C1 segment of cervical spinal cord (tissue), 14 donors: ENCODE results near the gene LIX1L.

Experiments used
- DNase-seq, 14 donors: peaks; one replicate each; lab custom pipeline; 2025; lab: John Stamatoyannopoulos, UW

LIX1L gene

DNA sequence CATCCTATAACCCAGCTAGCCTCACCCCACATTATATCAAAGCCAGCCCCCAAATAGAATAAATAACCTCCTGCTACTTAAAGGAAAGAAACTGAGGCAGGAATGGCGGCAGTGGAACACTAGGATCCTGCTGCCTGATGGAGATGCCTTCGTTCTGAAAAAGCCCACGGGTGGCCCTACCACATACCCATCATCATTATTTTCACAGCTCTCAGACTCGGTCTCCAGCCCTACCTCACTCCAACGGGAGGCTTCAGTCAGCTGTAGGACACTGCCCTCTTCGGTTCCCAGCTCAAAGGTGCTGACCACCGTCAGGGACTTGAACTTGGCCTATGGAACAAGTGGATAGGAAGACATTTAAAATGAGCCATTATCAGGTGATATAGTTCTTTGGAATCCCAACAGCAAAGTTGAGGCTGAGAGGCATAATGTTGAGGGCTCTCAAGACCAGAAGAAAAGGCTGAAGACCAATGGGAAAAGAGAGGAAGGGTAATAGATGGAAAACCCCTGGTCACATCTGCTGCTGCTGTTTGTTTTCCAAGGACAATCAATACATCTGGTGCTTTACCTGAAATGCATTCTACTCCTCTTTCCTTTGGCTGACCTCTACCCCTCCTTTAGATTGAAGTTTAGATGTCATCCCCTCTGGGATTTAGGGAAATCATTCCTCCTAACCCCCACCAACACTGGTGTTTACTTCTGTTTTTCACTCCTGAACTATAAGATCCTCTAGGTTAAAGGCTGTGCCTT, 64.3 kb downstream of the LIX1L start:
- no peak for DNase-seq

DNA sequence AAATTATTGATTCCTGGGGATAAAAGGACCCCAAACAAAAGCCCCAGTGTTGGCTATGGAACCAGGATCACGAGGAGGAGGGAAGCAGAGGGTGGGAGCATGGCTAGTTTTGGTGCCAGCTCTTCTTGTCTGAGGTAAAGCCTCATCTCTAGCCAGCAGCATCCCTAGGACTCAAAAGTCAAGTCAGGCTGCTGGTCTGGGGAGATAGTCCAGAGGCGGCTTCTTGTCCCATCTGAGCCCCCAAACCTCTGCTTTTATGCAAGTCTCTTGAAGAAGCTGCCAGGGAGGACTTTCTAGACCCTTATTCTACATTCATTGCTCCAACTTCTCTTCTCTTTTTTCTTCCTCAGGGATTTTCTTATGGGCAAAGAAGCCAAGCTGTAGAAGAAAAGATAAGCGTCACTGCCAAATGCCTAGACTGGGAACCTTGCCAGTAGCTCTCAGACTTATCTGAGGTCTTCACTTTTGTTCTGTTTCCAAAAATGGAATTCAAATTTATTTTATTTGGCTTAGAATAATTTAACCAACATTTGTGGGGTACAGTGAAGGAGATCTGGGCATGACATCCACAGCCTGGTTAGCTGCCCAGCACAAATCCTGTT, 65.2 kb downstream of the LIX1L start:
- DNase-seq = peak in 1 of 14 donors; percentile 22

DNA sequence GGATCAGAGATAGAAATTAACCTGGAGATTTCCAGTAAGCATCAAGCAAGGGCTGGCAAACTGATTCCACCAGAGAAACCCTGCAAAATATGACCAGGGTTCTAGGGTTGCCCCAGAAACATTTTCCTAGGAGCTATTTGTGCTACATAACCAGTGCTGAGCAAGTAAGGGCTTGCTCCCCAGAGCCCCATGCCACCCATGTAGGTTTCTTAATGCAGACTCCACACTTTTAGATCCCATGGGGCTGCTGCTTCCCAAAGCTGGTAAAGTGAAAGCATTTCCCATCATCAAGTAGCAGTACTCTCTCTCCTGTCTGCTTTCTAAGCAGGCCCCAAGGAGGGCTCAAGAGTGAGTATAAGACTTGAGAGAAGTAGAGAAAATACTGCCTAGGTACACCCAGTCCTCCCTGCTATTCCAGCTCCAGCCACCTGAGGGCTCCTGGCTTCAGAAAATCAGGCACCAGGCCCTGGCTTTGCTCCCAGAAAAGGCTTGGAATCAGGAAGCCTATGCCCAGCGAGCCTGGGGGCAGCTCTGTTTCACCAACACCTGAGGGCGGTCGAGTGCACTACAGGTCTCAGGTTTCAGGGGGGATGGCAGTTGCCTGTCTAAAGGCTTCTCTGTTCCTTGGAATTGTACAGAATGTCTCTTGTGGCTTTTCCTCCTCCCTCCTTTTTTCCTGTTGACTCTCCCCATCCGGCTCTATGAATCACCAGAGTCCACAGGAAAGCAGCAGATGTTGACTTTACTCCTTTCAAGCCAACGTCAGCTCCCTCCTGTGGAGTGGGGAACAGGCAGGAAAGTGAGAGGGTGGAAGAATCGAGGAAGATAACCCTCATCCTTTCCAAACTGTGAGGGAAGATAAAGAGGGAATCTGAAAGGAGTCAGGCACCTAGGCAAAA, 66.0 kb downstream of the LIX1L start:
- peak in 13 of 14 donors; percentile 31 to 92 (median 82) for DNase-seq

DNA sequence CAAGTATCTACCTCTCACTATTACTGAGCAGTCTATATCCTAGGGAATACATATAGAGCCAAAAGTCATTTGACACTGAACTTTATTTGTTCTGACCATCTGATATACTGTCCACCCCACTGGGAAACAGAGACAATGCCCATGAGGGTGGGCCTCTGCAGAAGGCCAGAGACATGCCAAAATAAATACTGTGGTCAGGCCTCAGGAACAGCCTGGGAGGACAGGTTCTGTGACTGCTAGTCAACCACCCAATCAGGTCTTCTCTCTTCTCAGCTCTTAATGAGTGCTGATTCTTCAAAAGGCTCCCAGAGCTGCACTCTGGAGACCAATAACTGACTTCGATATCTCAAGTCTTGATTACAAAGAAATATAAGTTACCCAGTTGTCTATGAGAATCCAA, 66.7 kb downstream of the LIX1L start:
- no peak for DNase-seq

DNA sequence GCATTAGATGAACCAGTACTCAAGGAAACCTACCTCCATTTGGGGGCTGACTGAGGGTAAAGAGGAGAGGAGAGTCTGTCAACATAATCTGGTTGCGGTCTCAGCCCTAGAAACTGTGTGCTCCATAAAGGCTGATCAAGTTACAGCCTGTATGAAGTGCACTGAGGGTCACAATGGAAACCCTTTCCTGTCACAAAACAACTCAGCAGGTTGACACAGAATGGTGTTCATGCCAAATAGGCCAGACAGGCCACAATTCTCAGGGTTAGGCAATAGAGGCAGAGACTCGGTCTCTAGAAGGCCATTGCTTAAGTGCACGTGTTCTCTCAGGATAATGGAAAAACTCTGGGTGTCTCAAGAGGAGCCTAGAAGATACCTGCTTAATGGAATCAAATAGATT, 68.1 kb downstream of the LIX1L start:
- DNase-seq = no peak

DNA sequence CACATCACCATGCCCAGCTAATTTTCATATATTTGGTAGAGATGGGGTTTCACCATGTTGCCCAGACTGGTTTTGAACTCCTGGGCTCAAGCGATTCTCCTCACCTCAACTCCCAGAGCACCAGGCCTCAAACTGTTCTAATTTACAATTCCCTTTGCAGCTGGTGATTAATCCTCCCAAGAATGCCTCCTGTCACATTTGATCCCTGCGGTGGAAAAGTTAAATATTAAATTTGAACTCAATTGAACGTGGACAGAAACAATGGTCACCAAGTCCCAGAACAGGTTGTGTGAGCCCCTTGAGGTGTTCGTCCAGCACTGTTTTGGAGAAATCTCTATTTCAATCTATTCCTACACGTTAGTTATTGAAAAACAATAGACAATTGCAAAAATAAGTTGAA, 70.2 kb downstream of the LIX1L start:
- DNase-seq = no peak

DNA sequence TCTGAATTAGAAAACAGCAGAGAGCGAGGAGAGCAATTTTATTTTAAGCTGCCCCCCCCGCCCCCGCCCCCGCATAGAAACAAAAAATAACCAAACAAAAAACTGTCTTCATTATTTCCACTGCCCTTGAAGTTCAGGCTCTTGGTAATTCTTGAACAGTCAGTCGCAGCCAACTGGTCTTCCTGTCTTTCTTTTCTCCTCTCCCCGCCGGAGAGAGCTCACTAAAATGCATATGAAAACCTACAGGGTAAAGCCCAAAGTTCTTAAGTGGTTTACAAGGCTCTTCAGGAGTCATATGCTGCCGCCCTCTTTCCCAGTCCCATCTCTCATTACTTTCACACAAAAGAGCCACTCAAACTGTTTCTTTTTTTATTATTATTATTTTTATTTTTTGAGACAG, 71.0 kb downstream of the LIX1L start:
- no peak for DNase-seq

DNA sequence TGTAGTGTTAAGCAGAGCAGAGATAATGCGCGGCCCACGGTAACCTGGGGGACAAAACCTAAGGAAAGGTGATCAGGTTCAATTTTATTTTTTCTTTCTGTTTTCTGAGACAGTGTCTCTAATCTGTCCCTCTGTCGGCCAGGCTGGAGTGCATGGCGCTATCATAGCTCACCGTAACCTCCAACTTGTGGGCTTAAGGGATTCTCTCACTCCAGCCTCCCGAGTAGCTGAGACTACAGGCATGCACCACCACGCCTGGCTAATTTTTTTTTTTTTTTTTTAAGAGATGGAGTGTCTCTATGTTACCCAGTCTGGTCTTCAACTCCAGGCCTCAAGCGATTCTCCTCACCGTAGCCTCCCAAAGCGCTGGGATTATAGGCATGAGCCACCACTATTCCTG, 71.4 kb downstream of the LIX1L start:
- no peak for DNase-seq

DNA sequence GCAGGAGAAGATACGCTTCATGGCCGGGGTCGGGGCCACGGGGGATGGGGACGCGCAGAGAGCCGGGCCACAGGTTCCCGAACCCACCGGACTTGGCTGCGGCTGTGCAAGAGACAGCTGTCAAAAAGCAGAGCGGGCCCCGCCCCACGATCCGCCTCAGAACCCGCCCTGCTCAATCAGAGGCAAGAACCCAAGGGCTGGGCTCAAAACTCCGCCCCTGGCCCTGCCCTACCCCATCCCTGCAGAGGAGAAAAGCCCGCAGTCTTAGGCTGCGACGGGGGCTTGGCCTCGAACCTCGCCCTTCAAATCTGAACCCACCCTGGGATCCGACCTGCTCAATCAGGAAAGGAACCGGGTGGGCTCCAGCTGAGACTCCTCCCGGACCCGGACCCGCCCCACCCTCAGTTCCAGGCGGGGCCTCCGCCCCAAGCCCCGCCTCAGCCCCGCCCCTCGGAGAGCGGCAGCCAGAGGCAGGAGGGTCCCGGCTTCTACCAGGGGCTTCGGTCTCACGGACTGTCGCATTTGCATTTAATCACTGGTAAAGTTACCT, 72.0 kb downstream of the LIX1L start, which contains the start of gene ANKRD35:
Gene ANKRD35 (minus strand): TSS at position 129 of the 550 bp plus-strand sequence. CDS start 108 bp downstream, at position 21.
- DNase-seq = peak in 13 of 14 donors; percentile 18 to 81 (median 63)

DNA sequence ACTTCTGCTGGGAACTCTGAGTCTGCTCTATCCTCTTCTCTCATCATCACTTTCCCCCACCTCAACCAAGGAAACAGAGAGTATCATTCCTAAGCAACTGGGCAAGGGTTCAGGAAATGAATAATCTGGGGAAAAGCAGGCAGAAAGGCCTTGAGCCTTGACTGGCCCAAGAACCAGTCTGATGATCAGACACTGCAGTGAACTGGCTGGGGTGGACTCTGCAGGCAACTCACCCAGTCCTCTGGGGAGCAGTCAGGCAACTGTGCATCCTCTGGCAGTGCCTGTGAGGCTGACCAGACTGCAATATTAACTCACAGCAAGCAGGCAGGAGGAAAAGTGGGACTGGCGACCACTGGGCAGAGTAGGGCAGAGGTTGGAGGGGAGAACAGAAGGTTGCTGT, 73.1 kb downstream of the LIX1L start:
- DNase-seq = no peak
